K562 (cell line): Measurements from ENCODE around the gene DKC1. TPM values are rescaled to one million over a fixed set of nuclear protein-coding genes. Genes with fewer than 3 reads are reported as not detected.

Experiments
- BDP1 ChIP-seq: IDR thresholded peaks from 3 replicates; pipeline ENCODE4 v1.6.1; 2011; ENCODE audit not compliant: insufficient read length, insufficient read depth
- CHD7 ChIP-seq: fragments of 200-600 bp; sonication (generic); IDR thresholded peaks from one replicate; pipeline ENCODE4 v1.6.1; 2012; ENCODE audit warnings: mild to moderate bottlenecking, low read depth, low read length, inconsistent platforms
- DIDO1 ChIP-seq: fragments of 450-650 bp; IDR thresholded peaks from 2 replicates; pipeline ENCODE4 v1.6.1; 2016; ENCODE audit warnings: low read depth, missing biosample characterization, missing genetic modification characterization
- HOMEZ ChIP-seq: fragments of 250-450 bp; sonication (Bioruptor Pico); IDR thresholded peaks from 2 replicates; pipeline ENCODE4 v1.4.0; 2020; ENCODE audit warnings: mild to moderate bottlenecking, moderate library complexity
- ID3 ChIP-seq, 2 experiments: fragments of 250-450 bp in 1 of 2; fragments of 450-650 bp in 1 of 2; sonication (Bioruptor Pico) in 1 of 2; IDR thresholded peaks; 2 replicates each; pipeline versions ENCODE4 v1.6.1 to v1.8.0; 2016 to 2021; ENCODE audit warnings: mild to moderate bottlenecking in 2 of 2, moderate library complexity in 2 of 2, missing compliant biosample characterization in 1 of 2, missing genetic modification characterization in 1 of 2
- RCOR1 ChIP-seq, 2 experiments: IDR thresholded peaks; 2 replicates each; pipeline ENCODE4 v1.6.1; 2012; ENCODE audit warnings: low read depth in 2 of 2, low read length in 2 of 2, borderline replicate concordance in 1 of 2, improper control_type of control experiment in 1 of 2
- SREBF2 ChIP-seq: sonication (generic); formaldehyde crosslinking; IDR thresholded peaks from 2 replicates; pipeline ENCODE4 v1.4.0; 2020; ENCODE audit warnings: mild to moderate bottlenecking, missing genetic modification reagents
- U2AF1 ChIP-seq: fragments of 200-400 bp; formaldehyde crosslinking; optimal IDR thresholded peaks from 2 replicates; pipeline ENCODE3; 2017; ENCODE audit warnings: mild to moderate bottlenecking, low read depth, low read length, moderate library complexity
- ZNF644 ChIP-seq: fragments of 200-800 bp; sonication (Bioruptor generic); IDR thresholded peaks from 2 replicates; pipeline ENCODE4 v1.6.1; 2016; ENCODE audit warnings: low read depth, missing genetic modification characterization, missing compliant biosample characterization
- ZNF695 ChIP-seq: fragments of 450-650 bp; formaldehyde crosslinking; IDR thresholded peaks from 2 replicates; pipeline ENCODE4 v1.4.0; 2020; ENCODE audit warnings: mild to moderate bottlenecking, moderate library complexity
- polyA plus RNA-seq, 8 experiments: library from polyadenylated mRNA; depleted of rRNA in 4 of 8; stranded (reverse) in 5 of 8; unstranded in 3 of 8; fragments of >200 nt; fragmentation: Nextera tagmentation in 2 of 8; fragmentation: Illumina TruSeq in 1 of 8; extraction: Ambion mirVana in 2 of 8; extraction: Trizol in 1 of 8; gene quantifications; 2 replicates each; pipeline versions ENCODE4 v1.2.1 to v1.2.3, GENCODE V29; 2011 to 2014; ENCODE audit warnings: inconsistent platforms in 1 of 8, missing spikeins in 1 of 8
- total RNA-seq, 7 experiments: library from RNA; depleted of rRNA in 6 of 7; stranded (reverse); fragments of >200 nt in 6 of 7; fragmentation: Illumina TruSeq in 2 of 7; extraction: Trizol in 2 of 7; gene quantifications; 2 replicates each; pipeline versions ENCODE4 v1.2.1 to v1.2.3, GENCODE V29; 2011 to 2021; ENCODE audit warnings: low replicate concordance in 1 of 7

DKC1 gene
- total and polyA plus RNA-seq, 9 of the 15 experiments (the other 6 are each of a cell fraction or from before 2014, with no cell fraction given): 205 to 313 (median 219) TPM

- TF ChIP-seq HOMEZ (CRISPR knock-in tag) (no peak), RCOR1 (IDR thresholded peaks at IDR 0.05; ENCODE audit: borderline replicate concordance in 1 of 2, low read depth in 2 of 2, low read length in 2 of 2) (peak in 1 of 2 experiments; percentile 47; a peak in 1 of 4 replicates), DIDO1 (tag) (no peak; the same call in 1 of the 2 replicates), SREBF2 (CRISPR knock-in tag) (no peak), BDP1 (no peak), CHD7 (no peak), ZNF695 (CRISPR knock-in tag) (no peak), ID3 (CRISPR knock-in tag; IDR thresholded peaks at IDR 0.05) (no peak), ID3 (tag; IDR thresholded peaks at IDR 0.05) (peak; percentile 52; the same call in 1 of the 2 replicates), U2AF1 (no peak), ZNF644 (tag) (no peak)
Measured at GRCh38 chrX:154818916-154819770, 56.5 kb downstream of the DKC1 start (continued).
